Activated CD8-positive, alpha-beta memory T cell treated with anti-CD3 and anti-CD28 coated beads for 36 hours (primary cell): ENCODE data around the gene NTM. TPM values are rescaled to one million over a fixed set of nuclear protein-coding genes. Genes with fewer than 3 reads are reported as not detected.

Source experiments
- CTCF ChIA-PET: fragments of 350-600 bp; sonication (Branson Sonifier 250); formaldehyde crosslinking; loops from one replicate; lab custom pipeline; 2021; ENCODE audit warnings: antibody characterized with exemption; lab: Charles Lee
- POLR2A ChIA-PET: fragments of 350-600 bp; sonication (Branson Sonifier 250); formaldehyde crosslinking; loops from one replicate; lab custom pipeline; 2021; ENCODE audit warnings: antibody characterized with exemption; lab: Charles Lee
- total RNA-seq, 2 experiments: library from RNA; stranded (reverse); gene quantifications; one replicate each; pipeline ENCODE4 v1.2.3, GENCODE V29; 2021

Gene NTM
- total RNA-seq, 2 experiments from 2014 or later = not detected

DNA sequence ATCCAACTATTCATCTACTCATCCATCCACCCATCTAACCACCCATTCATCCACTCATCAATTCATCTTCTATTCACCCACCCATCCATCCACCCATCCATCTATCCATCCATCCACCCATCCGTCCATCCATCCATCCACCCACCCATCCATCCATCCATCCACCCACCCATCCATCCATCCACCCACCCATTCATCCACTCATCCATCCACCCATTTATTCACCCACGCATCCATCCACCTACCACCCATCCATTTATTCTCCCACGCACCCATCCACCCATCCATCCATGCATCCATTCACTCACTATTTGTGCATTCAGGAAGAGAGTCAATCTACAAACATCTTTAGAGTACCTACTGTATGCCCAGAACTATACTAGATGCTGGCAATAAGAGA, 482.3 kb downstream of the NTM start:
- CTCF ChIA-PET = no interaction called here
- POLR2A ChIA-PET = no interaction called here

DNA sequence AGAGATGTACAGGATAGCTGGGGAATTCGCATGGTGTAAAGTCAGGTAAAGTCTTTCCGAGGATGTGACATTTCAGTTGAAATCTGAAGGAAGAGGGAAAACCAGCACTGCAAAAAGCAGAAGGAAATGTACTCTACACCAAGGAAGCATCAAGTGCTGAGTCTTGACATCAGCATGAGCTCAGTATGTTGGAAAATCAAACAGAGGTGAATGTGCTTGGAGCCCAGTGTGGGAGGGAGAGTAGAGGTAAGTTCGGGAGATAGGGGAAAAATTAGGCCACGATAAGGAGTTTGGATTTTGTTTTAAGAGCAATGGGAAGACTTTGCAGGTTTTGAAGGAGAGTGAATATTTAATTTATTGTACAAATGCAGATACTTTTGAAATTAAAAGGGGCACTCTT, 484.0 kb downstream of the NTM start:
- POLR2A ChIA-PET = no interaction called here
- CTCF ChIA-PET = no interaction called here

DNA sequence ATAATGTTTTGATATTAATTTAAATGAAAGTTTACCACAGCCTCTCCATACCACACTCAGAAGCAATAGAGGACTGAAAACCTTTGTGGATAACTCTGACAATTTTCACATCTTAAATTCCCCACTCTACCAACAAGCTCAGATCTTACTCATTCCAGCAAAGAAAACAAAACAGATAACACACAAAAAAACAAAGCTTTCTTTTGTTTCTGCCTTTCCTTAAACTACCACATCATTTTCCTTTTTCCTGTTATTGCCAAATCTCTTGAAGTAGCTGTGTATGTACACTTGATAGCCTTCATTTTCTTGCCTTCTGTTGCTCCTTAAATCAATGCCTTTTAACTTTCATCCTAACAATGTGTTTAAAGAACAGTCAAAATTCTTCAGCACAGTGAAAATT, 484.9 kb downstream of the NTM start:
- POLR2A ChIA-PET = no interaction called here
- CTCF ChIA-PET = no interaction called here

DNA sequence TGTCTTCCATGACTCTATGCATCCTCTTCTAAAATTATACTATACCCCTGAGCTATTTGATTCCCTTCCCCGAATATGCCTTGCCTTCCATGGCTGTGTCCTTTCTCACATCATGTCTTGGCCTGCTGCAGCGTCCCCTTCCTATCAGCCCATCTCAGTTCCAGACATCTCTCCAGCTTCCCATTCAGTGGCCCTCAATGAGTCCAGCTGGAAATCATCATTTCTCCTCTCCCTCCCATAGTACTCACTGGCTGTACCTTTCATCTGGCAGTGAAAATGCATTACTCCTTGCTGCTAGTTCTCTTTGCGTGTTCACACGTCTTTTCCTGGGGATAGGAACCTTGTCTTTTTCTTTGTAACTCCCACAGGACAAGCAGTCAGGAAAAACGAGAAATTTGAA, 486.8 kb downstream of the NTM start:
- CTCF ChIA-PET = no interaction called here

DNA sequence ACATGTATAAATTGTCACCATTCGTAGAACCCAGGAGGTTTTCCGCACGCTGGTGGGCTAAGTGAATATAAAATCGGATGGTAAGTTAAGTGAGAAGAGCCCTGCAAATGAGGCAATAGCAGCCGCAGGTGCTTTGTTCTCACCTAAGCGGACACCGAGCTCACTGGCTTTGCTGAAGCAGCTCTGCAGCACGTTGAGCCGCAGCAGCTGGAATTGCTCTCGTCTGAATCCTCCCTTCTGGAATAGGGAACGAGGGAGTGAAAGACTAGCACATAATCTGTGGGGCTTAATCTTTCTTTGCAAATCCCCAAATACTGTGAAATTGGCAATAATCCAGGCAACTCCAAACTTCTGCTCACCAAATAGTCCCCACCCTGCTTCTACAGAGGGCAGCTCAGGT, 488.1 kb downstream of the NTM start:
- CTCF ChIA-PET = no interaction called here
- POLR2A ChIA-PET = no interaction called here

More for the DNA sequence above, 486.8 kb downstream of the NTM start:
- POLR2A ChIA-PET = no interaction called here

DNA sequence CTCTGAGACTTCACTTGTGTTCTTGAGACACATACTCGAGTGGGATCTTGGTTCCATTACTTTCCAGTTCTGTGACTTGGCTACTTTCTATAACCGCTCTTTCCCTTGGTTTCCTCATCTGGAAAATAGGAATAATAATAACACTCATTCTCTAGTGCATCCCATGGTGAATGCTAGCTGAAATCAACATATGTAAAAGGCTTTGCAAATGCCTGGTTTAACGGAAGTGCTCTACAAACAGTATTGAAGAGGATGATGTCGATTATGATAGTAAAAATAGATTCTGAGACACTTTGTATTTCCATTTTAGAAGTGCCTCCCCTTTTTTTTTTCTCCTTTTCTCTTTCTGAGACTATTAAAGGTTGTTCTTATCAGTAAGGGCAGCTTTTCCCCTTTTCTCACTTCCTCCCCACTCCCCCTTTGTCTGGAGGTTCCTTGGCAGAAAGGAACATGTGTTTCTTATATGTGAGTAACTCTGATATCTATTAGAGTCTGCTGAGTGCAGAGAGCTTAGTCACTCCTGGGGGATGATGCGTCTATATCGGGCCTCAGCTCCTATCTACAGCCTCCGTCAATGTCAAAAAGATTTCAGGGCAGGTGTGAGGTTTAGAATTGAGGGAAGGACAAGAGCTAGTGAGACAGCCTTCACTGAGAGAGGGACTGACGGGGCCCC, 489.3 kb downstream of the NTM start:
- CTCF ChIA-PET = no interaction called here

DNA sequence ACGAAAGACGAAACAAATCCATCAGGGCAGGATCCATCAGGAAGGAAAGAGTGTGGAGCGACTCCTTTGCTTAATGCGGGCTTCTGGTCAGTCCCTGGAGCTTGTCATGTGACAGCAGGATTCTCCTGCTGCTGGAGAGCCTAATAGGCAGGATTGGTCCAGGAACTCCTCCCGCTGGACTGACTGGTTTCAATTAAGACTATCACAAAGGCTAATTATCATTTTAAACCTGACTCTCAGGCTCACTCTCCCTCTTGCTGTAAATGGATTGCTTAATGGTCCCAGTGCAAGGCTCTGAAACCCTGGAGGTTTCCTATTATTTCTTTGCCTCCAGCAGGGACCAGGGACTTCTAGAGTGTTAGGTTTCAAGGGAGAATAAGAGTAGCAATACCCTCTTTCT, 493.8 kb downstream of the NTM start:
- ChIA-PET POLR2A (no interaction called here), CTCF (no interaction called here)

More for the DNA sequence above, 489.3 kb downstream of the NTM start:
- POLR2A ChIA-PET = no interaction called here

DNA sequence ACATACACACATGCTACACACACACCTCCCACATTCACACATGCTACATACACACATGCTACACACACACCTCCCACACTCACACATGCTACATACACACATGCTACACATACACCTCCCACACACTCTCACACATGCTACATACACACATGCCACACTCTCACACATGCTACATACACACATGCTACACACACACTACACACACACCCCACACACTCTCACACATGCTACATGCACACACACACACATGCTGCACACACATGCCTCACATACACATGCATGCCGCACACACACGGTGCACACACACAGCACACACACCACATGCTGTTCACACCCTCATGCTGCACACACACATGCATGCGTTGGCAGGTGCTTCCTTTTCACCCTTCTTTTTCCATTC, 495.4 kb downstream of the NTM start:
- ChIA-PET CTCF (no interaction called here), POLR2A (no interaction called here)

DNA sequence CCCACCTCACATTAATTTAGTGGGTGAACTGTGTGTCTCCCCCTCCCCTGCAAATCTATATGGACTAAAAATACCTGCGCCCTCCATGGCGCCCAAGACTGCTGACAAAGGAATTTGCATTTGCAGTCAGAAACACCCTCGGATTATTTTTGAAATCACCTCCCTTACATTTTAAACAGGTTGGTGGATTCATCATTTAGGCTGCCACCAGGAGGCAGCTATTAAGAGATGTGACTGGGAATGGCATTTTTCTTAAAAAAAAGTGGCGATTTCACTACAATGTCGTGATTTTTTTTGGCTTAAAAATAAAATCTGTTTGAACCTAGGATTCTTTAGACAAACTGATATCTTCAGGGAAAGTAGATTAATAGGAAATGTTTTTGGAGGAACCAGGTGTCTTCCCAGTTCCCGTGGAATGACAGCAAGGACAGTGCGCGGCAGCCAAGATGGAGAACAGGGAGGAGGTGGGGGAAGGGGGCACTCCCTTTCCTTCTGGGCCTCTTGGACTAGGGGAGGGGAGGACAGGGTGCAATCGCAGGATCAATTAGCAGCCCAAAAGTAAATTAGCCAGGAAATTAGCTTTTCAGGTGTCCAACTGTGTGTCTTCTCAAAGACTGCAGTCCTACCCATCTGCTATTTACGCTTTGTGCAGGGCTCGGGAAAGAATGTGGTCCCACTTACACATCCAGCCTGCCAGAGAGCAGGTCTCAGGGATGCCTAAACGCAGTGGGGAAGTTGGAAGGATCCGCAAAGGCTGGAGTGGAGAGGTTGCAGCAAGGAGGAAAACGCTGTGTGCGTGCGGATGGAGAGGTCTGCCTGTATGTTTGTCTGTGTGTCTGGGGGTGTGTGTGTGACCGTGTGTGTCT, 496.4 kb downstream of the NTM start:
- ChIA-PET CTCF (no interaction called here), POLR2A (no interaction called here)

DNA sequence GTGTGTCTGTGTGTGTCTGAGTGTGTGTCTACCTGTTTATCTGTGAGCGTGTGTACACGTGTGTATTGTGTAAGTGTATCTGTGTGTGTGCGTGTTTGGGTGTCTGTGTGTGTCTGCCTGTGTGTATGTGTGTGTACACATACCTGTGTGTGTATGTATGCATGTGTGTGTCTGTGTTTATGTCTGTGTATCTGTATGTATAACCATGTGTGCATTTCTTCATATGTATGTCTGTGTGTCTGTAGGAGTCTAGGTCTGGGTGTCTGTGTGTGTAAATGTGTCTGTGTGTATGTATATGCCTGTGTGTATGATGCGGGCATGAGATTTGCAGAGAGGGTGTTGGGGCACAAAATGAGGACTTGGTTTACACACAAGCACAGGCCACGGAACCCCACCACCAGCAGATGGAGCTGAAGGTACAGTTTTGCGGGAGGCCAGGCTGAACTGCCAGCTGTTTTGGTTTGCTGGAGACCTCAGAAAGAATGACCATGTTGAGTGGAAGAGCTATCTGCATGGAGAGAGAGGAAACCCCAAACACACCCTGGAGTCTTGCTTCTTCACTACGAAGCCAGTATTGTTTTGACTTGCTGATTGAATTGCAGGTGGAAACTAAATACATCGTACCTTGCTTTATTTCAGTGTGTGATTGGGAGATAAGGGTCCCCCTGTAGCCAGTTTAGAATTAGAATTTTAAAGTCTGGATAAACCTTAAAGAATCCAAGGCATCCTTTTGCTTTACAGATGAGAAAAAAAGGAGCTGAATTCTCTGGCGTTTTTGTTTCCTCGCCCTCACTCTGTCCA, 497.2 kb downstream of the NTM start:
- ChIA-PET POLR2A (no interaction called here), CTCF (no interaction called here)

DNA sequence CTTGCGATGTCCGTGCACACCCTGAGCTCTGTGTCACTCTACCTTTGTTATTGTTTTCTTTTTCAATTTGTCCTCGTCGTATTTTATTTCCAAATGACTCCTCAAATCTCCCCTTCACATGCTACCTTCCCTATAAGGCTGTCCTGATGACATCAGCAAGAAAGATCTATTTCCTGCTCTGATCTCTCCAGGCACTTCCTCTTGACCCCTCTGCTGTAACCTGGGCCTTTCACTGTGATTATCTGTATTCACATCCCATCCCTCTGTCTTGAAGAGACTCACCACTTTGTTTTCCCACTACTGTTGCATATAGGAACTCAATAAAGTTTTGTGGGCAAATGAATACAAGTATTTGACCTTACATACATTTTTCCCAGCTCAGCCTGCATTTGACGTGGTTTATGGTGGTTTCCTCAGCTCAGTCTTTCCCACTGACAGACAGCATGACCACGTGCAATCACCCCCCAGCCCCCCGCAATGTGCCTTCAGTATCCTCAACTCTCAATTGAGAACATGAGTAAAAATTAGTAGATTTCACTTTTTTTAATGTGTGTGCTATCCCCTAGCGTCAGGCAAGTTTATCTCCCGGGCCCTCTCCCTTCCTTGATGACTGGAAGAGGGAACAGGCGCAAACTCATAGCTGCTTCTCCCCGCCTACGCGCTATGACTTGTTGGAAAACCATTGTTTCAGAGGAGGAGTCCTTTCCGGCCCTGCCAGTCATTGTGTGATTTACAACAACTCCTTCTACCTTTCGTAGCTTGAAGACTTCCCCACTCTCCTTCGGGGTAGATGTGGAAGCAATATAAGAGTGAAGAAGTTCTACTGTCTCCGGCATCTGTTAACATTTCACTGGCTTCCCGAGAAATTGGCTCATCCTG, 498.5 kb downstream of the NTM start:
- ChIA-PET POLR2A (no interaction called here), CTCF (no interaction called here)

DNA sequence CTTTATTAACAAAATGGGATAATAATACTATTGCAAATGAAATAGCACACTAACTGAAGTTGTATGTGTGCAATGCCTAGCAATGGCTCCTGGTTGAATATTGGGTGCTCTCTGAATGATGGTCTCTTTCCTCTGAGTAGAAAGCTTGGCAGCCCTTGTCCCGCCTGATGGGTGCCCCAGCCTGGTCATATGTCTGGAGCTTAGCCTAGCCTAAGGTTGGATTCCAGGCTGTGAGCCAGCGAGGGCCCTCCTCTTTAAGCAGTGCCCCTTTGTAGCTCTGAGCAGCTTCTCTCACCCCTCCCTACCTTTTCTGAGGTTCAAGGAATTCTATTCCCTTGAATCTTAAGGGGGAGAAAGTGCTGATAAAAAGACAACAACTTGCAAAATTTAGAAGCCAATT, 499.9 kb downstream of the NTM start:
- ChIA-PET CTCF (no interaction called here), POLR2A (no interaction called here)

DNA sequence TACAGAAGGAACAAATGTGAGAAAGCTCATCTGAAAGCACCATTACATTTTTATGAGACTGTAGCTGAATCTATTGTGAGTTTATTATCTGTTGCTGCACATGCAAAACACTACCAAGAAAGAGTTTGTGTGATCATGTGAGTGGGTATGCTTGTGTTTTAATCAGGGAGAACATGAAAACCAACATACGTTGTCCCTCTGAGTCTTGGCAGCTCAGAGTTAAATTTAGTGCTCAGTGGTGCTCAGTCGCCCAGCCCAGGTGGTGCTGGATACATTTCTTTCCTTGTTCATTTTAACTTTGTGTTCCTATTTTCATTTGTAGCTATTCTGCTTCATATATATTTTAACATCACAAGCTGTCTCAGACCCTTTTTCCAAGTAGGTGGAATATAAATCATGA, 500.6 kb downstream of the NTM start:
- ChIA-PET CTCF (no interaction called here), POLR2A (no interaction called here)

DNA sequence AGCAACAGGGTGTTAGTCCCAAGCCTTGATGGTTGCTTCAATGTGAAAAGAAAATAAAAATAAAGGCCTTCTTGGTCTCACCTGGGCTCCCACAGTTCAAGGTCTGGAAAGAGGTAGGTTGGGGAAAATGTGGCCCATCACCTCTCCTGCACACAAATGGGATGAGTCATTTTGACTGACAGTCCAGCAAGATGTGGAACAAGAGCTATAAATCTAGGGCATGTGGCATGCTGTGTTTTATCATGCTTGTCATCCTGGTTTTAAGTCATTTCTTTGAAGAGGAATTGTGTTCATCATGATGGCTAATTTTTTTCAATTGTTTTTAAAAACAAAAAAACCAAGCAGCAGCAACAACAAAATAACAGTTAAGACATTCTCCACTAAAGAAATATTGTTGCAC, 503.7 kb downstream of the NTM start:
- CTCF ChIA-PET = no interaction called here
- POLR2A ChIA-PET = no interaction called here

DNA sequence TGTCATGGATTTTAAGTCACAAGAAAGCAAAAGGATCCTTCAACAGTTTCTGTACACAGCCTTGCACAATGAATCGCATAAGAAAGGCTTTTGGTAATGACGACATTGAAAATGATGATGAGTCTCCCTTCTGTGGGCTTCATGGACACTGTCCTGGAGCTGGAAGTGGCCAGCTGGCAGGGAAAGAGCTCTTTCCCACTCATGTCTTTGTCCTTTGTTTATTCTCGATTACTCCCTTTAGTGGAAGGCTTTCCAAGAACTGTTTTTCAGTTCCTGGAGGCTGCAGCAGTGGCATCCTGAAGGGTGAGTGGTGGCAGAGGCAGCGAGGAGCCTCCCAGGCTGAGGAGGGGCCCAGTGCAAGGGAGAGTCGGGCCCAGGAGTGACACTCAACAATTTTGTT, 505.2 kb downstream of the NTM start:
- CTCF ChIA-PET = no interaction called here
- POLR2A ChIA-PET = no interaction called here

DNA sequence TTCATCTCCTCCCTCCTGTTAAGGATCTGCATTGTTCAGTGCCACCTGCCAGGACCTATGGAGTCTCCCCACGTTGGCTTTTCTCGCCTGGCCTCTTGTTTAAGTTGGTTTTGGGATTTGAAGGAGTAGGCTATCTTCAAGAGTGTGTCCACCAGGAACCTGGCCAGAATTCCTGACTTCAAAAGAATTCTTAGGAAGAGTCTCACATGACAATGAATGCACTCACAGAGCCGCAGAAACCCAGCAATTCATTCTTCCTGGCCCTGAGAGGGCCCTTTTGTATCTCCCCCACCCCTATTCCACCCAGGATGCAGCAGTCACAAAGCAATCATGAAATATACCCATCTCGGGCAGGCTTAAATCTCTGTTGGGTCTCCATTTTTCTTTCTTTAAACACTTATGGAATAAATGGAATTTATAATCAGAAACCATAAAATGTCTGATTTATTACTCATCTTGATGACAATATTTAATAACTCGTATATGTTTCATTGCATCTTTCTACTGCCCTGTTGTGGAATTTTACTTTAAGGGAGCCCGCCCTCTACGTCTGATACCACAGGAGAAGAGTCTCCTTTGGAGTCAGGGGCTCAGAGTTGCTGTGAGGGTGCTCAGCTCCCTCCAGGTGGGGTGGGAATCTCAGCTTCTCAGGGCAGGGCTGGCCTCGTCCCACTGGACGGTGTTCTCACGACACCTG, 507.0 kb downstream of the NTM start:
- POLR2A ChIA-PET = no interaction called here
- CTCF ChIA-PET = interaction anchor here (0.5 kb wide), 1 partner anchor 106 kb away, joined by 3 read pairs; no protein-coding TSS in a partner anchor

DNA sequence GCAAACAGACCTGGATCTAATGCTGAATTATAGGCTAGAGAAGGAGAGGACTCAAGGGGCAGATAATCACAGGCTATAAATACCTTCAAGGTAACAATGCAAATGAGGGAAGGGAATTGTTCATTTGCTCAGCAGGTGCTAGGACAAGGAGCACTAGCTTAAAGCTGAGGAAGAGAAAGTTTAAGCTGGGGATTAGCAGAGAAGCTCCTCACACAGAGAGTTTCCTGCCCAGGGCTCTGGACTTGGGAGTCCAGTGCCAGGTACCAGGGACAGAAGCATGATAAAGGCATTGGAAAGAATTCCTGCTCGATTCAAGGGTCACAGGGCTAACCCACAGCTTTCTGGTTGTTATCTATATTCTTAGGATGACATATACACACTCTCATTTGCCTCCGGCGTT, 509.9 kb downstream of the NTM start:
- POLR2A ChIA-PET = no interaction called here
- CTCF ChIA-PET = no interaction called here

DNA sequence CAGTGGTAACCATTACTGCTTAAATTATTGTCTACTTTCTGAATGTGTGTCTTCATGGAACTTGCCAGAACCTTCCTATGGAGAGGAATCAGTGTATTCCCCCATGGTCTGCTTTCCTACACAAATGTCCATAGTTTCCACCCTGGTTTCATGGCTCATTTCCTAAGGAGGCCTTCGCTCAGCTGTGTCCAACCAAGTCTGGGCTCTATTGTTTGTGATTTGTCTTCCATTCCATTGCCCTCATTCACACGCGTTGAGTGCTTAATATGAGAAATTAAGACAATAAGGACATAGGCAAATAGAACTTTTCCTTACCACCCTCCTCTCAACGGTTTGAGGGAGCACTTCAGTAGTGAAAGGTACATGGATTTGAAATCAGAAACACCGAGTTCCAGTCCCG, 510.6 kb downstream of the NTM start:
- ChIA-PET POLR2A (no interaction called here), CTCF (no interaction called here)

DNA sequence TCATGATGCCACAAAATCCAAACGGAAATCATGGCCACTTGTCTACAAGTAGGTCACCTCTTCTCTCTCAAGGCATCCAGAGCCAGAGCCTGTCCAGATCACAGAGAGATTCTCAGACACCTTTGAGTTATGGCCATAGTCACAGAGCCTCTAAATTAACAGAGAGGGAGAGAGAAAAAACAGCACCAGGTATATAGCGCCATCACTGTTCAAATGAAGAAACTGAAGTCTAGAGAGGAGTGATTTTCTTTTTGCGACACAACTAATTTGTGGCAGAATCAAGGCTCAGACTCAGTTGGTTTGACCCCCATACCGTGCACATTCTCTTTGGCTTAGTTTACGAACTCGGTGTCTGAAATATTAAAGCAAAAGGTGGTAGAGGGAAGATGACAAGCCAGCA, 512.9 kb downstream of the NTM start:
- ChIA-PET POLR2A (no interaction called here), CTCF (no interaction called here)
